ENCODE results near the gene RIN3. TPM values are rescaled to one million over a fixed set of nuclear protein-coding genes. Genes with fewer than 3 reads are reported as not detected.

Gene RIN3
- total RNA-seq, 1 donor from 2014 or later, result 28.0 TPM

- no peaks in the 10 kb centered on the region for H3K9me3 Mint-ChIP-seq (ENCODE audit: unreplicated experiment)
- TF ChIP-seq CTCF (IDR thresholded peaks at IDR 0.05; ENCODE audit: insufficient read depth, low read depth, low read length), result no peak
- TF ChIP-seq EZH2 (IDR thresholded peaks at IDR 0.05; ENCODE audit: insufficient read depth, low read length), result no peak
- no peak overlapping the region for H3K27ac ChIP-seq (ENCODE audit: low read depth, low read length)
Measured at GRCh38 chr14:92706386-92706785, 192.8 kb downstream of the RIN3 start.

GRCh38 chr14:92709340-92710000 lies 195.9 kb downstream of the RIN3 start:
- H3K4me3 ChIP-seq (ENCODE audit: insufficient read depth, low read depth, low read length), result no peak overlapping the region
- Mint-ChIP-seq H3K4me3 (ENCODE audit: unreplicated experiment) (no peak overlapping the region), H3K4me1 (ENCODE audit: low read depth, unreplicated experiment) (peaks cover 6% of the 10 kb centered on the region), H3K9me3 (ENCODE audit: unreplicated experiment) (no peaks in the 10 kb centered on the region), H3K27ac (ENCODE audit: unreplicated experiment) (peak overlapping the region; percentile 16), H3K36me3 (ENCODE audit: low read depth, unreplicated experiment) (peaks cover 37% of the 10 kb centered on the region), H3K27me3 (ENCODE audit: low read depth, unreplicated experiment) (no peaks in the 10 kb centered on the region)
- H3K9me3 ChIP-seq (ENCODE audit: insufficient read depth, low read depth, low read length), result no peaks in the 10 kb centered on the region
- DNase-seq (ENCODE audit: low read depth), result no peak
- H3K27me3 ChIP-seq (ENCODE audit: insufficient read depth, low read length), result no peaks in the 10 kb centered on the region
- H3K27ac ChIP-seq (ENCODE audit: low read depth, low read length), result no peak overlapping the region
- no peak overlapping the region for H2AFZ ChIP-seq (ENCODE audit: low read depth, low read length)
- no peak for TF ChIP-seq EZH2 (IDR thresholded peaks at IDR 0.05; ENCODE audit: insufficient read depth, low read length)
- no peak for TF ChIP-seq CTCF (IDR thresholded peaks at IDR 0.05; ENCODE audit: insufficient read depth, low read depth, low read length)
- no peak overlapping the region for H3K9ac ChIP-seq (ENCODE audit: low read length)
- no peaks in the 10 kb centered on the region for H3K36me3 ChIP-seq (ENCODE audit: insufficient read depth, low read length)
- H4K20me1 ChIP-seq (ENCODE audit: insufficient read depth, low read length), result no peaks in the 10 kb centered on the region
- no peak for FAIRE-seq
- H3K4me2 ChIP-seq (ENCODE audit: low read length), result no peak overlapping the region
- peaks cover 6% of the 10 kb centered on the region for H3K4me1 ChIP-seq (ENCODE audit: insufficient read depth, low read length)
- no peaks in the 10 kb centered on the region for H3K79me2 ChIP-seq (ENCODE audit: insufficient read depth, low read length)

More at GRCh38 chr14:92706386-92706785, 192.8 kb downstream of the RIN3 start:
- no peak overlapping the region for H2AFZ ChIP-seq (ENCODE audit: low read depth, low read length)
- H3K27me3 ChIP-seq (ENCODE audit: insufficient read depth, low read length), result no peaks in the 10 kb centered on the region
- H3K4me1 ChIP-seq (ENCODE audit: insufficient read depth, low read length), result peaks cover 6% of the 10 kb centered on the region
- no peak overlapping the region for H3K4me3 ChIP-seq (ENCODE audit: insufficient read depth, low read depth, low read length)
- FAIRE-seq, result no peak
- H3K4me1 Mint-ChIP-seq (ENCODE audit: low read depth, unreplicated experiment), result peaks cover 6% of the 10 kb centered on the region
- H3K36me3 ChIP-seq (ENCODE audit: insufficient read depth, low read length), result peaks cover 3% of the 10 kb centered on the region
- no peak for DNase-seq (ENCODE audit: low read depth)
- H4K20me1 ChIP-seq (ENCODE audit: insufficient read depth, low read length), result no peaks in the 10 kb centered on the region
- H3K27ac Mint-ChIP-seq (ENCODE audit: unreplicated experiment), result no peak overlapping the region
- H3K4me2 ChIP-seq (ENCODE audit: low read length), result no peak overlapping the region
- peaks cover 44% of the 10 kb centered on the region for H3K36me3 Mint-ChIP-seq (ENCODE audit: low read depth, unreplicated experiment)
- no peaks in the 10 kb centered on the region for H3K79me2 ChIP-seq (ENCODE audit: insufficient read depth, low read length)
- no peak overlapping the region for H3K4me3 Mint-ChIP-seq (ENCODE audit: unreplicated experiment)
- no peak overlapping the region for H3K9ac ChIP-seq (ENCODE audit: low read length)
- H3K9me3 ChIP-seq (ENCODE audit: insufficient read depth, low read depth, low read length), result no peaks in the 10 kb centered on the region
- no peaks in the 10 kb centered on the region for H3K27me3 Mint-ChIP-seq (ENCODE audit: low read depth, unreplicated experiment)

- no peak overlapping the region for H3K27ac Mint-ChIP-seq (ENCODE audit: unreplicated experiment)
- Histone ChIP-seq H3K9ac (ENCODE audit: low read length) (no peak overlapping the region), H2AFZ (ENCODE audit: low read depth, low read length) (no peak overlapping the region), H3K79me2 (ENCODE audit: insufficient read depth, low read length) (no peaks in the 10 kb centered on the region), H3K4me2 (ENCODE audit: low read length) (no peak overlapping the region), H3K4me1 (ENCODE audit: insufficient read depth, low read length) (peaks cover 6% of the 10 kb centered on the region), H3K27me3 (ENCODE audit: insufficient read depth, low read length) (no peaks in the 10 kb centered on the region), H3K4me3 (ENCODE audit: insufficient read depth, low read depth, low read length) (no peak overlapping the region), H3K36me3 (ENCODE audit: insufficient read depth, low read length) (no peaks in the 10 kb centered on the region), H3K9me3 (ENCODE audit: insufficient read depth, low read depth, low read length) (no peaks in the 10 kb centered on the region), H4K20me1 (ENCODE audit: insufficient read depth, low read length) (no peaks in the 10 kb centered on the region), H3K27ac (ENCODE audit: low read depth, low read length) (no peak overlapping the region)
- no peaks in the 10 kb centered on the region for H3K9me3 Mint-ChIP-seq (ENCODE audit: unreplicated experiment)
- H3K4me1 Mint-ChIP-seq (ENCODE audit: low read depth, unreplicated experiment), result peaks cover 6% of the 10 kb centered on the region
- H3K4me3 Mint-ChIP-seq (ENCODE audit: unreplicated experiment), result no peak overlapping the region
- peaks cover 35% of the 10 kb centered on the region for H3K36me3 Mint-ChIP-seq (ENCODE audit: low read depth, unreplicated experiment)
- no peak for TF ChIP-seq EZH2 (IDR thresholded peaks at IDR 0.05; ENCODE audit: insufficient read depth, low read length)
- TF ChIP-seq CTCF (IDR thresholded peaks at IDR 0.05; ENCODE audit: insufficient read depth, low read depth, low read length), result no peak
- DNase-seq (ENCODE audit: low read depth), result no peak
- FAIRE-seq, result no peak
- H3K27me3 Mint-ChIP-seq (ENCODE audit: low read depth, unreplicated experiment), result no peaks in the 10 kb centered on the region
Measured at GRCh38 chr14:92710001-92710341, 196.4 kb downstream of the RIN3 start.

All from astrocyte (in vitro differentiated cells and primary cell).